HCT116 (cell line): ENCODE results near the gene MAP7. TPM values are rescaled to one million over a fixed set of nuclear protein-coding genes. Genes with fewer than 3 reads are reported as not detected.
A peak's percentile ranks its signal among the peaks of the same experiment; 100 is the strongest.

Experiments
- ATAC-seq: fragments of 200-7000 bp; cut with Tn5 transposase; 2 replicates; pipeline ENCODE4 v1.9.1; 2020; ENCODE audit warnings: mild to moderate bottlenecking, moderate library complexity
- BruUV-seq: library from RNA; stranded (reverse); fragments of 400-500 nt; replicated peaks from 2 replicates; lab custom pipeline; 2021; lab: Mats Ljungman, UMichigan
- CTCF ChIA-PET: fragments of 300-600 bp; sonication (Branson Sonifier 250); formaldehyde crosslinking; loops from one replicate; lab custom pipeline; 2021; ENCODE audit warnings: antibody characterized with exemption; lab: Charles Lee
- POLR2A ChIA-PET: fragments of 300-600, 350-600 bp; sonication (Branson Sonifier 250); formaldehyde crosslinking; loops from one replicate; lab custom pipeline; 2021; ENCODE audit warnings: antibody characterized with exemption; lab: Charles Lee
- RAD21 ChIA-PET, 2 experiments: fragments of 300-600 bp; sonication (Branson Sonifier 250); formaldehyde crosslinking; loops; one replicate each; lab custom pipeline; 2023; ENCODE audit warnings: low total read pairs in 2 of 2; ENCODE audit not compliant: uncharacterized antibody in 2 of 2, unreplicated experiment in 2 of 2, low non-redundant PET in 1 of 2; lab: Charles Lee
- DNase-seq: peaks from one replicate; pipeline ENCODE4 v3.0.0-alpha.2; 2010; ENCODE audit warnings: low read depth, low spot score
- H2AFZ ChIP-seq: fragments of 200-600 bp; shearing (Covaris generic), sonication (generic); 2 replicates; pipeline ENCODE4 v1.6.1; 2017; ENCODE audit warnings: low read depth, mixed run types, mixed read lengths, antibody characterized with exemption, low read length; ENCODE audit not compliant: poor library complexity, severe bottlenecking
- H3K27ac ChIP-seq: 2 replicates; pipeline ENCODE4 v1.5.1; 2012; ENCODE audit warnings: low read depth, low read length
- H3K27me3 ChIP-seq: fragments of 200-600 bp; sonication (generic); 2 replicates; pipeline ENCODE4 v1.6.1; 2016; ENCODE audit warnings: mixed run types, low read length, mixed read lengths; ENCODE audit not compliant: insufficient read depth
- H3K36me3 ChIP-seq, 2 experiments: fragments of 200-500 bp in 1 of 2; fragments of 200-600 bp in 1 of 2; sonication (Bioruptor generic) in 1 of 2; sonication (generic) in 1 of 2; 2 replicates each; pipeline versions ENCODE4 v1.5.1 to v1.6.1; 2014 to 2016; ENCODE audit warnings: low read length in 2 of 2, inconsistent platforms in 1 of 2, mixed read lengths in 1 of 2, mixed run types in 1 of 2; ENCODE audit not compliant: insufficient read depth in 2 of 2, control insufficient read depth in 1 of 2
- H3K4me1 ChIP-seq, 2 experiments: fragments of 200-600 bp in 1 of 2; sonication (generic) in 1 of 2; 2 replicates each; pipeline versions ENCODE4 v1.5.1 to v1.6.1; 2012 to 2017; ENCODE audit warnings: low read length in 2 of 2, inconsistent platforms in 1 of 2, mild to moderate bottlenecking in 1 of 2, mixed read lengths in 1 of 2, mixed run types in 1 of 2, moderate library complexity in 1 of 2; ENCODE audit not compliant: insufficient read depth in 2 of 2, control insufficient read depth in 1 of 2
- H3K4me2 ChIP-seq: fragments of 200-600 bp; sonication (generic); 2 replicates; pipeline ENCODE4 v1.6.1; 2017; ENCODE audit warnings: mixed run types, low read length, mixed read lengths
- H3K4me3 ChIP-seq, 2 experiments: fragments of 200-600 bp in 1 of 2; sonication (generic) in 1 of 2; replicated peaks in 1 of 2; 2 replicates each; pipeline ENCODE4 v1.5.1; 2011 to 2016; ENCODE audit warnings: low read length in 2 of 2, control low read depth in 1 of 2, low read depth in 1 of 2, mild to moderate bottlenecking in 1 of 2, mixed read lengths in 1 of 2, mixed run types in 1 of 2
- H3K79me2 ChIP-seq: fragments of 200-600 bp; sonication (generic); 2 replicates; pipeline ENCODE4 v1.6.1; 2017; ENCODE audit warnings: mild to moderate bottlenecking, mixed run types, low read length, moderate library complexity, mixed read lengths; ENCODE audit not compliant: insufficient read depth
- H3K9ac ChIP-seq: fragments of 200-600 bp; sonication (generic); 2 replicates; pipeline ENCODE4 v1.6.1; 2016; ENCODE audit warnings: low read length, mixed read lengths
- H3K9me2 ChIP-seq: fragments of 200-600 bp; sonication (generic), shearing (Covaris generic); 2 replicates; pipeline ENCODE4 v1.6.1; 2017; ENCODE audit warnings: mixed run types, mild to moderate bottlenecking, moderate library complexity; ENCODE audit not compliant: insufficient read depth
- H3K9me3 ChIP-seq, 2 experiments: fragments of 200-500 bp in 1 of 2; fragments of 200-600 bp in 1 of 2; sonication (Bioruptor generic) in 1 of 2; sonication (generic) in 1 of 2; 2 replicates each; pipeline ENCODE4 v1.6.1; 2014 to 2017; ENCODE audit warnings: low read length in 2 of 2, mixed read lengths in 2 of 2, inconsistent platforms in 1 of 2, low read depth in 1 of 2, mild to moderate bottlenecking in 1 of 2, mixed run types in 1 of 2, moderate library complexity in 1 of 2; ENCODE audit not compliant: control insufficient read depth in 1 of 2, insufficient read depth in 1 of 2
- H4K20me1 ChIP-seq: fragments of 200-600 bp; sonication (generic), shearing (Covaris generic); 2 replicates; pipeline ENCODE4 v1.6.1; 2017; ENCODE audit warnings: mixed run types, mild to moderate bottlenecking, moderate library complexity; ENCODE audit not compliant: insufficient read depth
- ATF3 ChIP-seq: IDR thresholded peaks from 2 replicates; pipeline ENCODE4 v1.6.1; 2012
- CBX3 ChIP-seq: IDR thresholded peaks from 2 replicates; pipeline ENCODE4 v1.6.1; 2012; ENCODE audit warnings: low read depth
- CEBPB ChIP-seq: IDR thresholded peaks from 2 replicates; pipeline ENCODE4 v1.6.1; 2012; ENCODE audit warnings: low read depth
- ELF1 ChIP-seq: IDR thresholded peaks from 2 replicates; pipeline ENCODE4 v1.6.1; 2012; ENCODE audit warnings: low read depth, borderline replicate concordance
- EZH2 ChIP-seq: fragments of 200-600 bp; sonication (generic); IDR thresholded peaks from 2 replicates; pipeline ENCODE4 v1.6.1; 2017; ENCODE audit warnings: antibody characterized with exemption, mixed run types
- EZH2phosphoT487 ChIP-seq: fragments of 200-600 bp; IDR thresholded peaks from 2 replicates; pipeline ENCODE4 v1.6.1; 2018; ENCODE audit warnings: antibody characterized with exemption, borderline replicate concordance
- JUND ChIP-seq: IDR thresholded peaks from 2 replicates; pipeline ENCODE4 v1.6.1; 2012
- MAX ChIP-seq: IDR thresholded peaks from 2 replicates; pipeline ENCODE4 v1.6.1; 2012
- POLR2AphosphoS5 ChIP-seq: IDR thresholded peaks from 2 replicates; pipeline ENCODE4 v1.6.1; 2011; ENCODE audit warnings: mild to moderate bottlenecking, low read depth, low read length, moderate library complexity
- RAD21 ChIP-seq: IDR thresholded peaks from 2 replicates; pipeline ENCODE4 v1.6.1; 2012; ENCODE audit warnings: low read depth, mild to moderate bottlenecking
- SIN3A ChIP-seq: IDR thresholded peaks from 2 replicates; pipeline ENCODE4 v1.6.1; 2012; ENCODE audit warnings: low read depth
- YY1 ChIP-seq: IDR thresholded peaks from 2 replicates; pipeline ENCODE4 v1.6.1; 2011; ENCODE audit warnings: low read length, low read depth, moderate library complexity, mild to moderate bottlenecking; ENCODE audit not compliant: insufficient replicate concordance; ENCODE audit errors: extremely low read depth
- ZFX ChIP-seq: fragments of 450-650 bp; IDR thresholded peaks from 2 replicates; pipeline ENCODE4 v1.6.1; 2017
- ZNF274 ChIP-seq: fragments of 200-500 bp; sonication (Bioruptor generic); IDR thresholded peaks from 2 replicates; pipeline ENCODE4 v1.6.1; 2014; ENCODE audit warnings: mild to moderate bottlenecking, low read depth, low read length, inconsistent platforms
- intact Hi-C: fragments of 100-400 bp; cut with micrococcal nuclease; formaldehyde crosslinking; loops from 2 replicates; pipeline ENCODE4 v1.10.0; 2022
- total RNA-seq: library from RNA; stranded (reverse); gene quantifications from one replicate; pipeline ENCODE4 v1.2.1, GENCODE V29; 2021; ENCODE audit not compliant: unreplicated experiment

The MAP7 gene
- total RNA-seq, 1 experiment from 2014 or later = 35.5 TPM

GRCh38 chr6:136550330-136551071 is at the start of gene MAP7 (continued):
- TF ChIP-seq CBX3 = no peak
- peak; percentile 83 for TF ChIP-seq POLR2AphosphoS5
- no peak for TF ChIP-seq EZH2
- TF ChIP-seq ZFX = 0 out of 2 replicates have a peak, but pooled peaks have one; percentile 67
- TF ChIP-seq EZH2phosphoT487 = no peak
- no peak for TF ChIP-seq SIN3A
- no peak for TF ChIP-seq ZNF274

- Histone ChIP-seq H3K4me1 (peaks cover 0 to under 1% of the 10 kb centered on the region in 2 experiments; a peak in 2 of 4 replicates), H3K4me2 (no peak overlapping the region), H4K20me1 (no peaks in the 10 kb centered on the region), H3K4me3 (no peak overlapping the region), H3K79me2 (no peaks in the 10 kb centered on the region), H2AFZ (no peak overlapping the region), H3K9ac (no peak overlapping the region), H3K9me2 (no peaks in the 10 kb centered on the region), H3K27ac (no peak overlapping the region), H3K9me3 (no peaks in the 10 kb centered on the region), H3K36me3 (no peaks in the 10 kb centered on the region), H3K27me3 (no peaks in the 10 kb centered on the region)
- RAD21 ChIA-PET = no interaction called here
- POLR2A ChIA-PET = no interaction called here
- DNase-seq (no peak), ATAC-seq (no peak)
- intact Hi-C loops = no loop called here
- no TSS peak for BruUV-seq
- CTCF ChIA-PET = no interaction called here
- no peak for TF ChIP-seq CEBPB
- TF ChIP-seq ELF1 = no peak
- TF ChIP-seq MAX = no peak
- no peak for TF ChIP-seq ATF3
- TF ChIP-seq RAD21 = no peak
- TF ChIP-seq YY1 = no peak
- TF ChIP-seq JUND = no peak
Measured at GRCh38 chr6:136599329-136600011, 49.2 kb upstream of the MAP7 start.
